ENCODE results near the gene CACFD1.

Gene CACFD1

DNA sequence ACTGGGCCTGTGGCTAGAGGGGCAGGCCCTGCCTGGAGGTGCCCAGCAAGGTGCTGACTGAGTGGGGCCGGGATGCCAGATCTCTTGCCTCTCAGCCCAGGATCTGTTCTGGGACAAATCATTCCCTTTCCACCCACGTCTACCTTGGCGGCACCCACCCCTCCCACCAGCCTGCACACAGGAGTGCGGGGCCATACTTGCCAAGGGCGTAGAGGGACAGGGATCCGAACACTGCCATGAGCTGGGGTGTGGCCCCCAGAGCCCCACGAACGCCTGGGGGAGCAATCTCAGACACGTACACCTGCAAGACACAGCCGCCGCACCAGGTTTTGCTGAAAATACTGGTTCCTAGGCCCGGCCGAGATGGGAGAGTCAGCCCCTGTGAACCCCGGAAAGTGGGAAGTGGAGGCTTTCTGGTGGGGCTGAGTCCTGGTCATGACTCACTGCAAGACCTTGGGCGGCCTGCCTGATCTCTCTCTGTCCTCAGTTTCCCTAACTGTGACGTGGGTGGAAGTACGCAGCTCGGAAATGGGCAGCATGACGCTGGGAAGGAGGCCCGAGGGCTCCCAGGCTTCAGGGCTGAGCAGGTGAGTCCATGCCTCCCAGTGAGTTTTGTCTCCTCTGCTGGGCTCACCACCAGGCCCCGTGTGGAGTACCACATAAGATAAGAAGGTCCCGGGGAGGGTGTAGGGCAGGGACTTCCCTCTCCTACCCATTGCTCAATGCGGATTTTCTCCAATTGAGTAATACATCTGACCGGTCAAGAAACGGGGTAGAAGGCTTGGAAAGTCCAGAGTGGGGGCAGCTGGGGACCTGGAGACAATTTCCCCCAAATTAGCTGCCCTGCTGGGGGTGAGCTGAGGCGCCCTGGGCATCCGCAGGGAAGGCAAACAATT is 16.5 kb downstream of the CACFD1 start:
- no peak for FAIRE-seq

DNA sequence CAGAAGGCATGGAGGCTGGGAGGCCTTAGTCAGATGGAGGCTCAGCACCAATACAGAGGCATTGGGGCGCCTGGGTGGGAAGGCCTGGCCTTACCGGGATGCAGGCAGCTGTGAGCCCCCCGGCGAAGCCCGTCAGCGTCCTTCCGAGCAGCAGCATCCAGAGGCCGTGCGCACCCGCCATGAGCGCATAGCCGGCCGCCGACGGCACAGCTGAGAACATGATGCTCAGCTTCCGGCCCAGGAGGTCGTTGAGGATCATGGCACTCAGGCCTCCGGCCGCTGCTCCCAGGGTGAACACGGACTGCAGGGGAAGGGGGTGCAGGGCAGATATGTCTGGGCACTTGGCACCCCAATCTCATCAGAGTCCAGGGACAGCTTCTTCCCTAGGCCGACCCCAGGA is 17.2 kb downstream of the CACFD1 start:
- DNase-seq (ENCODE audit: insufficient read length, low spot score) (no peak), FAIRE-seq (no peak)
- TF ChIP-seq TAF1 (IDR thresholded peaks at IDR 0.05; ENCODE audit: low read depth, low read length), result no peak
- TF ChIP-seq PAX5 (IDR thresholded peaks at IDR 0.05; ENCODE audit: insufficient read depth, low read length, severe bottlenecking), result no peak
- TF ChIP-seq POLR2AphosphoS5 (IDR thresholded peaks at IDR 0.05; ENCODE audit: low read depth, low read length), result no peak
- no peak for TF ChIP-seq POU2F2 (IDR thresholded peaks at IDR 0.05; ENCODE audit: low read depth, low read length)
- no peak for TF ChIP-seq POLR2A (IDR thresholded peaks at IDR 0.05; ENCODE audit: low read depth, low read length)
- no peak for TF ChIP-seq SPI1 (IDR thresholded peaks at IDR 0.05; ENCODE audit: low read depth, low read length)

More for the DNA sequence above, 16.5 kb downstream of the CACFD1 start:
- DNase-seq (ENCODE audit: insufficient read length, low spot score), result no peak
- TF ChIP-seq POU2F2 (IDR thresholded peaks at IDR 0.05; ENCODE audit: low read depth, low read length) (no peak), SPI1 (IDR thresholded peaks at IDR 0.05; ENCODE audit: low read depth, low read length) (no peak), POLR2A (IDR thresholded peaks at IDR 0.05; ENCODE audit: low read depth, low read length) (no peak), POLR2AphosphoS5 (IDR thresholded peaks at IDR 0.05; ENCODE audit: low read depth, low read length) (no peak), TAF1 (IDR thresholded peaks at IDR 0.05; ENCODE audit: low read depth, low read length) (no peak), PAX5 (IDR thresholded peaks at IDR 0.05; ENCODE audit: insufficient read depth, low read length, severe bottlenecking) (no peak)

GRCh38 chr9:133477461-133477860 is 17.7 kb downstream of the CACFD1 start:
- FAIRE-seq (no peak), DNase-seq (ENCODE audit: insufficient read length, low spot score) (no peak)
- TF ChIP-seq SPI1 (IDR thresholded peaks at IDR 0.05; ENCODE audit: low read depth, low read length), result no peak
- no peak for TF ChIP-seq POU2F2 (IDR thresholded peaks at IDR 0.05; ENCODE audit: low read depth, low read length)
- no peak for TF ChIP-seq TAF1 (IDR thresholded peaks at IDR 0.05; ENCODE audit: low read depth, low read length)
- no peak for TF ChIP-seq PAX5 (IDR thresholded peaks at IDR 0.05; ENCODE audit: insufficient read depth, low read length, severe bottlenecking)
- TF ChIP-seq POLR2AphosphoS5 (IDR thresholded peaks at IDR 0.05; ENCODE audit: low read depth, low read length), result no peak
- no peak for TF ChIP-seq POLR2A (IDR thresholded peaks at IDR 0.05; ENCODE audit: low read depth, low read length)

DNA sequence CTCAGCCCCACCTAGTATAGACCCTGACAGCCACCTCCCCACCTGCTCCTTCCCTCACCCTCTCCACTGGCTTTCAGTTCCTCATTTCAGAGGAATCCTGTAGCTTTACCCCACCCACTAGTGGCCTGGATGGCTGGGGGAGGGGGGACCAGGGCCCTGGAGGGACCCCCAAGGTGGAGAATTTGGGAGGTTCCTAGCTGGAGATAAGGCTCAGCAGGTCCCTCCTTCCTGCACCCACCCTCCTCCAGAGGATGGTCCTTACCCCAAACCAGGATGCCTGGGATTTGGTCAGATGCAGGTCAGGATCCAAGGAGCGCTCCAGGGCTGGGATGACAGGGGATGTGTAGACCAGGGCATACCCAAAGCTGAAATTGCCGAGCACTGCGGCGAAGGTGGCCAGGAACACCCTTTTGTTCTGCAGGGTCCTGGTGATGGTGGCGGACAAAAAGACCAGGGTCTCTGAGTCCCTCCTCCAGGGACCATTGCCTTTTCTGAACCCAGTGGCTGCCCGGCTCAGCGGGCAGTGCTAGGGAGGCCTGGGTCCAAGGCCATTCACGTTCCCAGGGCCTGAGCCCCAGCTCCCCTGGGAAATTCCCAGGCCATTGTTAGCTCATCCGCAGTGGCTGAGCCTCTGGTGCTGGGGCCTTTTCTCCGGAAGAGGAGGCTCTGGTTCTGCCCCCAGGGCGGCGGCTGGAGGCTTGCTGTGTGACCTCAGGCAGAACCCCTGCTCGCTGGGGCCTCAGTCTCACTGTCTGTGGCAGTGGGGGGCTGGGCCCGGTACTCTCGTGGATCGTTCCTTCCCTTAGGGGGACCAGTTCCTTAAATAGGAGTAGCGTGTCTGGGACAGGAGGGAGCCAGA is 18.4 kb downstream of the CACFD1 start:
- DNase-seq (ENCODE audit: insufficient read length, low spot score) (peak; percentile 61), FAIRE-seq (peak; percentile 66)
- TF ChIP-seq PAX5 (IDR thresholded peaks at IDR 0.05; ENCODE audit: insufficient read depth, low read length, severe bottlenecking), result peak; percentile 22
- peak; percentile 99 for TF ChIP-seq SPI1 (IDR thresholded peaks at IDR 0.05; ENCODE audit: low read depth, low read length)
- no peak for TF ChIP-seq POU2F2 (IDR thresholded peaks at IDR 0.05; ENCODE audit: low read depth, low read length)
- TF ChIP-seq POLR2AphosphoS5 (IDR thresholded peaks at IDR 0.05; ENCODE audit: low read depth, low read length), result no peak
- 0 out of 2 replicates have a peak, but pooled peaks have one; percentile 11 for TF ChIP-seq POLR2A (IDR thresholded peaks at IDR 0.05; ENCODE audit: low read depth, low read length)

- peak; percentile 99 for DNase-seq (ENCODE audit: insufficient read length, low spot score)
- TF ChIP-seq POLR2A (IDR thresholded peaks at IDR 0.05; ENCODE audit: low read depth, low read length) (no peak), POU2F2 (IDR thresholded peaks at IDR 0.05; ENCODE audit: low read depth, low read length) (no peak), TAF1 (IDR thresholded peaks at IDR 0.05; ENCODE audit: low read depth, low read length) (no peak), PAX5 (IDR thresholded peaks at IDR 0.05; ENCODE audit: insufficient read depth, low read length, severe bottlenecking) (no peak), SPI1 (IDR thresholded peaks at IDR 0.05; ENCODE audit: low read depth, low read length) (no peak), POLR2AphosphoS5 (IDR thresholded peaks at IDR 0.05; ENCODE audit: low read depth, low read length) (no peak)
- FAIRE-seq, result peak; percentile 94
Measured at GRCh38 chr9:133478851-133479711, 19.3 kb downstream of the CACFD1 start, which contains the start of gene SLC2A6. TSS of gene SLC2A6 (minus strand) at chr9:133479099. CDS start at chr9:133479059, 40 bp downstream.

DNA sequence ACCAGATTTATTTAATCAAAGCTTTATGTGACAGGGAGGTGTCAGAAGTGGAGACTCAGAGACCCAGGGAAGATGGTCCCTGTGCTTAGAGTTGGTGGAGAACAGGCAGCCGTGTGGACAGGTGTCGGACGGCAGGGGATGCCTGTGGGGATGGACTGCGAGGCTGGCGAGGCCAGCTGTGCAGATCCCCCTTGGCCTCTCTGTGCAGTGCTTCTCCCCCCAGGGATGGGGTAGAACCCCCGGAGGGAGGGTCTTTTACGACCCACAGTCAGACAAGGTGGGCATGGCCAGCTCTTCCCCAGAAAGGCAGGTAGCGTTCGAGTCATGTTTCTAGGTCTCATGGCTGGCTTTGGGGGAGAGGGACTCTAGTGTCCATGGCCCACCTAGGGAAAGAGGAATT is 23.8 kb downstream of the CACFD1 start:
- DNase-seq (ENCODE audit: insufficient read length, low spot score) (no peak), FAIRE-seq (no peak)

GRCh38 chr9:133484671-133485437 is 25.1 kb downstream of the CACFD1 start:
- no peak for DNase-seq (ENCODE audit: insufficient read length, low spot score)
- TF ChIP-seq POLR2AphosphoS5 (IDR thresholded peaks at IDR 0.05; ENCODE audit: low read depth, low read length) (no peak), TAF1 (IDR thresholded peaks at IDR 0.05; ENCODE audit: low read depth, low read length) (no peak), PAX5 (IDR thresholded peaks at IDR 0.05; ENCODE audit: insufficient read depth, low read length, severe bottlenecking) (no peak)
- FAIRE-seq, result no peak

More for the DNA sequence above, 23.8 kb downstream of the CACFD1 start:
- TF ChIP-seq PAX5 (IDR thresholded peaks at IDR 0.05; ENCODE audit: insufficient read depth, low read length, severe bottlenecking) (no peak), POLR2A (IDR thresholded peaks at IDR 0.05; ENCODE audit: low read depth, low read length) (no peak), POU2F2 (IDR thresholded peaks at IDR 0.05; ENCODE audit: low read depth, low read length) (no peak), TAF1 (IDR thresholded peaks at IDR 0.05; ENCODE audit: low read depth, low read length) (no peak), POLR2AphosphoS5 (IDR thresholded peaks at IDR 0.05; ENCODE audit: low read depth, low read length) (no peak), SPI1 (IDR thresholded peaks at IDR 0.05; ENCODE audit: low read depth, low read length) (no peak)
